Esophagus muscularis mucosa (tissue), 4 donors: ENCODE data around the gene ZSCAN25. TPM values are rescaled to one million over a fixed set of nuclear protein-coding genes. Genes with fewer than 3 reads are reported as not detected.
A peak's percentile ranks its signal among the peaks of the same experiment; 100 is the strongest.
"Not testable (repeated sequence)": the region's sequence is repeated elsewhere in the genome, so short reads cannot be mapped to it uniquely, and the experiment has no call there.

Source experiments
- DNase-seq: peaks from one replicate; pipeline ENCODE4 v3.0.0-alpha.2; 2017; ENCODE audit errors: extremely low spot score
- H3K27ac ChIP-seq, 4 donors: fragments of 200-600 bp; sonication (generic); replicated peaks in 1 of 4; 1 replicate in 3 of 4; 2 replicates in 1 of 4; pipeline ENCODE4 v1.5.1; 2016 to 2019; ENCODE audit warnings: mild to moderate bottlenecking in 1 of 4
- H3K27me3 ChIP-seq, 4 donors: fragments of 200-600 bp; sonication (generic); one replicate each; pipeline versions ENCODE4 v1.5.1 to v1.6.0; 2016 to 2019
- H3K36me3 ChIP-seq, 4 donors: fragments of 200-600 bp; sonication (generic); one replicate each; pipeline ENCODE4 v1.5.1; 2016 to 2019
- H3K4me1 ChIP-seq, 4 donors: fragments of 200-600 bp; sonication (generic); one replicate each; pipeline ENCODE4 v1.5.1; 2016 to 2019
- H3K4me3 ChIP-seq, 4 donors: fragments of 200-600 bp; sonication (generic); 1 replicate in 2 of 4; 2 replicates in 2 of 4; pipeline ENCODE4 v1.5.1; 2016 to 2019; ENCODE audit warnings: mild to moderate bottlenecking in 4 of 4, moderate library complexity in 1 of 4
- H3K9me3 ChIP-seq, 4 donors: fragments of 200-600 bp; sonication (generic); 1 replicate in 3 of 4; 2 replicates in 1 of 4; pipeline ENCODE4 v1.5.1; 2016 to 2019
- CTCF ChIP-seq, 3 experiments: fragments of 200-600 bp in 2 of 3; fragments of 450-650 bp in 1 of 3; sonication (generic) in 2 of 3; IDR thresholded peaks; one replicate each; pipeline ENCODE4 v1.5.1; 2017 to 2019; ENCODE audit warnings: antibody characterized with exemption in 3 of 3, mild to moderate bottlenecking in 2 of 3, moderate library complexity in 1 of 3
- EP300 ChIP-seq: sonication (generic); formaldehyde crosslinking; IDR thresholded peaks from one replicate; pipeline ENCODE4 v1.6.1; 2017; ENCODE audit warnings: antibody characterized with exemption
- POLR2A ChIP-seq: fragments of 450-650 bp; IDR thresholded peaks from one replicate; pipeline ENCODE4 v1.6.1; 2017; ENCODE audit warnings: antibody characterized with exemption, moderate library complexity, mild to moderate bottlenecking, low read depth
- POLR2AphosphoS5 ChIP-seq, 2 donors: sonication (generic); formaldehyde crosslinking; IDR thresholded peaks; one replicate each; pipeline ENCODE4 v1.6.1; 2017; ENCODE audit warnings: antibody characterized with exemption in 2 of 2
- WGBS: methylation state at CpG from one replicate; pipeline ENCODE4 v1.1.5; 2018; 5-methylcytosine and 5-hydroxymethylcytosine counted together
- intact Hi-C: fragments of 100-400 bp; cut with DNase I; formaldehyde crosslinking; loops from one replicate; pipeline ENCODE4 v1.15.1; 2023
- total RNA-seq, 4 donors: library from RNA; depleted of rRNA; stranded (reverse); fragments of >200 nt; gene quantifications; one replicate each; pipeline versions ENCODE4 v1.1.0 to v1.2.1, GENCODE V29; 2016

The ZSCAN25 gene
- total RNA-seq, result 10 to 100 TPM; 12.1 to 17.1 (median 14.2) TPM

GRCh38 chr7:99616359-99617191, at the start of gene ZSCAN25:
ZSCAN25 (plus strand) TSS chr7:99616946; CDS start chr7:99619607, 2,661 bp downstream.
- intact Hi-C loops, result loop anchor here (5.0 kb wide), 1 partner anchor 59 kb away; the partner anchor contains the start of gene ZNF655
- WGBS, result 1% methylated on average over 31 of the region's 60 CpGs

GRCh38 chr7:99568770-99569169, 48.0 kb upstream of the ZSCAN25 start:
- DNase-seq, intact Hi-C loops, H3K9me3 ChIP-seq, H3K27ac ChIP-seq, H3K27me3 ChIP-seq, H3K4me3 ChIP-seq, H3K4me1 ChIP-seq: not testable (repeated sequence)
- WGBS, result 95% methylated on average over 7 of the region's 7 CpGs
- H3K36me3 ChIP-seq, result peaks cover 42 to 93% (median 70%) of the 10 kb centered on the region in 4 donors

More at GRCh38 chr7:99616359-99617191, at the start of gene ZSCAN25:
- TF ChIP-seq CTCF (IDR thresholded peaks at IDR 0.05) (peak; percentile 22 to 44 (median 36)), EP300 (no peak), POLR2A (no peak), POLR2AphosphoS5 (IDR thresholded peaks at IDR 0.05) (peak; percentile 81 to 86)
- H3K36me3 ChIP-seq, result peaks cover 32 to 34% (median 32%) of the 10 kb centered on the region in 4 donors
- H3K4me1 ChIP-seq, result peaks cover 13 to 30% (median 25%) of the 10 kb centered on the region in 4 donors
- H3K27me3 ChIP-seq, result no peaks in the 10 kb centered on the region
- peak within 1 kb of the TSS; percentile 67 to 98 (median 92) for H3K4me3 ChIP-seq
- peak; percentile 97 for DNase-seq
- H3K9me3 ChIP-seq, result no peaks in the 10 kb centered on the region
- H3K27ac ChIP-seq, result peak within 1 kb of the TSS; percentile 83 to 93 (median 88)

- H3K27ac ChIP-seq, result no peak overlapping the region
- intact Hi-C loops, result no loop called here
- DNase-seq, result no peak
- H3K4me3 ChIP-seq, result no peak overlapping the region
- TF ChIP-seq EP300 (no peak), POLR2A (no peak), POLR2AphosphoS5 (IDR thresholded peaks at IDR 0.05) (no peak), CTCF (IDR thresholded peaks at IDR 0.05) (no peak)
- H3K36me3 ChIP-seq, result peaks cover 21 to 77% (median 43%) of the 10 kb centered on the region in 4 donors
- H3K9me3 ChIP-seq, result no peaks in the 10 kb centered on the region
- H3K4me1 ChIP-seq, result no peaks in the 10 kb centered on the region
- WGBS, result 93% methylated on average over 3 of the region's 3 CpGs
- no peaks in the 10 kb centered on the region for H3K27me3 ChIP-seq
Observed at GRCh38 chr7:99571768-99572167, 45.0 kb upstream of the ZSCAN25 start.

- Histone ChIP-seq H3K36me3 (peaks cover 21 to 66% (median 42%) of the 10 kb centered on the region in 4 donors), H3K9me3 (no peaks in the 10 kb centered on the region), H3K27ac (no peak overlapping the region), H3K4me1 (no peaks in the 10 kb centered on the region), H3K4me3 (no peak overlapping the region), H3K27me3 (no peaks in the 10 kb centered on the region)
- TF ChIP-seq POLR2A, result no peak
- TF ChIP-seq CTCF (IDR thresholded peaks at IDR 0.05), result no peak
- TF ChIP-seq POLR2AphosphoS5 (IDR thresholded peaks at IDR 0.05), result no peak
- no peak for TF ChIP-seq EP300
- 73% methylated on average over 1 of the region's 1 CpG for WGBS
- intact Hi-C loops, result no loop called here
- DNase-seq, result no peak
Observed at GRCh38 chr7:99573257-99573656, 43.5 kb upstream of the ZSCAN25 start.

GRCh38 chr7:99576251-99576650, 40.5 kb upstream of the ZSCAN25 start:
- H3K36me3 ChIP-seq, result peaks cover 5 to 39% (median 25%) of the 10 kb centered on the region in 4 donors
- H3K27me3 ChIP-seq, result no peaks in the 10 kb centered on the region
- WGBS, result 81% methylated on average over 3 of the region's 3 CpGs
- intact Hi-C loops, result no loop called here
- H3K4me3 ChIP-seq, result no peak overlapping the region
- no peak for DNase-seq
- H3K4me1 ChIP-seq, result peaks cover 8 to 18% (median 17%) of the 10 kb centered on the region in 4 donors
- no peak overlapping the region for H3K27ac ChIP-seq
- no peak for TF ChIP-seq CTCF (IDR thresholded peaks at IDR 0.05)
- TF ChIP-seq POLR2AphosphoS5 (IDR thresholded peaks at IDR 0.05), result no peak
- no peak for TF ChIP-seq EP300
- no peak for TF ChIP-seq POLR2A
- no peaks in the 10 kb centered on the region for H3K9me3 ChIP-seq
